Stomach (tissue), 4 donors: ENCODE results near the gene GTF2B.

ENCODE experiments used
- POLR2A ChIP-seq, 4 donors: fragments of 450-650 bp; IDR thresholded peaks; one replicate each; pipeline ENCODE4 v1.6.1; 2016; ENCODE audit warnings: antibody characterized with exemption in 4 of 4, control low read depth in 2 of 4, mild to moderate bottlenecking in 1 of 4, moderate library complexity in 1 of 4
- POLR2AphosphoS5 ChIP-seq, 3 donors: sonication (generic); formaldehyde crosslinking; IDR thresholded peaks; one replicate each; pipeline ENCODE4 v1.6.1; 2016; ENCODE audit warnings: antibody characterized with exemption in 3 of 3
- TF ChIP-seq, protein P1 (sequence below), 7 experiments: fragments of 450-650 bp in 4 of 7; fragments of 200-600 bp in 3 of 7; sonication (generic) in 3 of 7; IDR thresholded peaks; one replicate each; pipeline ENCODE4 v1.5.1; 2016 to 2019; ENCODE audit warnings: antibody characterized with exemption in 7 of 7, control low read depth in 2 of 7, mild to moderate bottlenecking in 1 of 7

DNA sequence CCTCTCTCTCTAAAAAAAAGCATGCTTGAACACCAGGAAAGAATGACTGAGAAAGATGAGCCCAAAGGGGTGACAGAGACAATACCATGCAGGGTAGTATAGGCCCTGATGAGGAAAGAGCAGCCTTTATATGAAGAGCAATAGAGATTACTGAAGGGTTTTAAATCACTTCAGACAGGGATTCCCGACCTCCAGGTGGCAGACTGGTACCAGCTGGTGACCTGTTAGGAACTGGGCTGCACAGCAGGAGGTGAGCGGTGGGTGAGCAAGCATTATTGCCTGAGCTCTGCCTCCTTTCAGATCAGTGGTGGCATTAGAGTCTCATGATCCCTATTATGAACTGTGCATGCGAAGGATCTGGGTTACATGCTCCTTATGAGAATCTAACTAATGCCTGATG is 30.8 kb upstream of the GTF2B start:
- TF ChIP-seq, protein P1, sequence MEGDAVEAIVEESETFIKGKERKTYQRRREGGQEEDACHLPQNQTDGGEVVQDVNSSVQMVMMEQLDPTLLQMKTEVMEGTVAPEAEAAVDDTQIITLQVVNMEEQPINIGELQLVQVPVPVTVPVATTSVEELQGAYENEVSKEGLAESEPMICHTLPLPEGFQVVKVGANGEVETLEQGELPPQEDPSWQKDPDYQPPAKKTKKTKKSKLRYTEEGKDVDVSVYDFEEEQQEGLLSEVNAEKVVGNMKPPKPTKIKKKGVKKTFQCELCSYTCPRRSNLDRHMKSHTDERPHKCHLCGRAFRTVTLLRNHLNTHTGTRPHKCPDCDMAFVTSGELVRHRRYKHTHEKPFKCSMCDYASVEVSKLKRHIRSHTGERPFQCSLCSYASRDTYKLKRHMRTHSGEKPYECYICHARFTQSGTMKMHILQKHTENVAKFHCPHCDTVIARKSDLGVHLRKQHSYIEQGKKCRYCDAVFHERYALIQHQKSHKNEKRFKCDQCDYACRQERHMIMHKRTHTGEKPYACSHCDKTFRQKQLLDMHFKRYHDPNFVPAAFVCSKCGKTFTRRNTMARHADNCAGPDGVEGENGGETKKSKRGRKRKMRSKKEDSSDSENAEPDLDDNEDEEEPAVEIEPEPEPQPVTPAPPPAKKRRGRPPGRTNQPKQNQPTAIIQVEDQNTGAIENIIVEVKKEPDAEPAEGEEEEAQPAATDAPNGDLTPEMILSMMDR (IDR thresholded peaks at IDR 0.05), result no peak
- no peak for TF ChIP-seq POLR2AphosphoS5 (IDR thresholded peaks at IDR 0.05)
- TF ChIP-seq POLR2A (IDR thresholded peaks at IDR 0.05), result no peak
